ENCODE data around the gene RTEL1. TPM values are rescaled to one million over a fixed set of nuclear protein-coding genes. Genes with fewer than 3 reads are reported as not detected.
"Not testable (repeated sequence)": the region's sequence is repeated elsewhere in the genome, so short reads cannot be mapped to it uniquely, and the experiment has no call there.

Gene RTEL1
- total RNA-seq, 1 donor from 2014 or later: 17.7 TPM

DNA sequence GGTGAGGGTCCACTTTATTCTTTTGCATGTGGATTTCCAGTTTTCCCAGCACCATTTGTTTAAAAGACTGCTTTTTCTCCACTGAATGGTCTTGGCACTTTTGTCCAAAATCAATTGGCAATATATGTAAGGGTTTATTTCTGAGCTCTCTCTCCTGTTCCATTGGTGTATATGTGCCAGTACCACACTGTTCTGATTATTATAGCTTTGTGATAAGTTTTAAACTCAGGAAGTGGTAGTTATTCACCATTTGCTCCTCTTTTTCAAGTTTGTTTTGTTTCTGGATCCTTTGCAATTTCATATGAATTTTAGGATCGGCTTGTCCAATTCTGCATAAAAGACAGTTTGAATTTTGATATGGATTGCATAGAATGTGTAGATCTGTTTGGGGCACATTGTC is 54.1 kb downstream of the RTEL1 start:
- peaks cover 18% of the 10 kb centered on the region for H3K4me1 ChIP-seq
- peaks cover 10% of the 10 kb centered on the region for H3K9me3 ChIP-seq
- H3K4me3 ChIP-seq: no peak overlapping the region
- no peak overlapping the region for H3K27ac ChIP-seq
- no peaks in the 10 kb centered on the region for H3K27me3 ChIP-seq
- intact Hi-C loops (cut with DNase I): no loop called here
- peaks cover 4 to 27% of the 10 kb centered on the region in 2 donors for H3K36me3 ChIP-seq
- TF ChIP-seq POLR2AphosphoS5 (IDR thresholded peaks at IDR 0.05; ENCODE audit: insufficient read depth in 1 of 2, low read depth in 1 of 2): no peak
- TF ChIP-seq, protein P1, sequence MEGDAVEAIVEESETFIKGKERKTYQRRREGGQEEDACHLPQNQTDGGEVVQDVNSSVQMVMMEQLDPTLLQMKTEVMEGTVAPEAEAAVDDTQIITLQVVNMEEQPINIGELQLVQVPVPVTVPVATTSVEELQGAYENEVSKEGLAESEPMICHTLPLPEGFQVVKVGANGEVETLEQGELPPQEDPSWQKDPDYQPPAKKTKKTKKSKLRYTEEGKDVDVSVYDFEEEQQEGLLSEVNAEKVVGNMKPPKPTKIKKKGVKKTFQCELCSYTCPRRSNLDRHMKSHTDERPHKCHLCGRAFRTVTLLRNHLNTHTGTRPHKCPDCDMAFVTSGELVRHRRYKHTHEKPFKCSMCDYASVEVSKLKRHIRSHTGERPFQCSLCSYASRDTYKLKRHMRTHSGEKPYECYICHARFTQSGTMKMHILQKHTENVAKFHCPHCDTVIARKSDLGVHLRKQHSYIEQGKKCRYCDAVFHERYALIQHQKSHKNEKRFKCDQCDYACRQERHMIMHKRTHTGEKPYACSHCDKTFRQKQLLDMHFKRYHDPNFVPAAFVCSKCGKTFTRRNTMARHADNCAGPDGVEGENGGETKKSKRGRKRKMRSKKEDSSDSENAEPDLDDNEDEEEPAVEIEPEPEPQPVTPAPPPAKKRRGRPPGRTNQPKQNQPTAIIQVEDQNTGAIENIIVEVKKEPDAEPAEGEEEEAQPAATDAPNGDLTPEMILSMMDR (IDR thresholded peaks at IDR 0.05): no peak
- no peak for TF ChIP-seq POLR2A (IDR thresholded peaks at IDR 0.05)
- DNase-seq (ENCODE audit: extremely low spot score in 2 of 2): no peak

DNA sequence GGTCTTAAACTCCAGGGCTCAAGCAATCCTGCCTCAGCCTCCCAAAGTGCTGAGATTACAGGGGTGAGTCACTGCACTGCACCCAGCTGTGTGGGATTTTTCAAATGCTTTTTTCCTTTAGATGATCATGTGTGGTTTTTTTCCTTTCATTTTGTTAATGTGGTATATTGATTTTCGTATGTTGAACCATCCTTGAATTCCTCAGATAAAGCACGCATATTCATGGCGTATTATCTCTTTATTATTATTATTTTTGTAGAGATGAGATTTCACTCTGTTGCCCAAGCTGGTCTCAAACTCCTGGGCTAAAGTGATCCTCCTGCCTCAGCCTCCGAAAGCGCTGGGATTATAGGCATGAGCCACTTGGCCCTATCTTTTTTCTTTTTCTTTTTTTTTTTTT is 56.7 kb downstream of the RTEL1 start:
- TF ChIP-seq, protein P1 (IDR thresholded peaks at IDR 0.05): no peak
- TF ChIP-seq POLR2A (IDR thresholded peaks at IDR 0.05) (no peak), POLR2AphosphoS5 (IDR thresholded peaks at IDR 0.05; ENCODE audit: insufficient read depth in 1 of 2, low read depth in 1 of 2) (no peak)
- H3K4me1 ChIP-seq: peaks cover 4% of the 10 kb centered on the region
- intact Hi-C loops (cut with DNase I): no loop called here
- peaks cover 17% of the 10 kb centered on the region for H3K9me3 ChIP-seq
- H3K4me3 ChIP-seq: no peak overlapping the region
- DNase-seq (ENCODE audit: extremely low spot score in 2 of 2): no peak
- no peak overlapping the region for H3K27ac ChIP-seq
- no peaks in the 10 kb centered on the region for H3K27me3 ChIP-seq
- H3K36me3 ChIP-seq: peaks cover 4 to 49% of the 10 kb centered on the region in 2 donors

DNA sequence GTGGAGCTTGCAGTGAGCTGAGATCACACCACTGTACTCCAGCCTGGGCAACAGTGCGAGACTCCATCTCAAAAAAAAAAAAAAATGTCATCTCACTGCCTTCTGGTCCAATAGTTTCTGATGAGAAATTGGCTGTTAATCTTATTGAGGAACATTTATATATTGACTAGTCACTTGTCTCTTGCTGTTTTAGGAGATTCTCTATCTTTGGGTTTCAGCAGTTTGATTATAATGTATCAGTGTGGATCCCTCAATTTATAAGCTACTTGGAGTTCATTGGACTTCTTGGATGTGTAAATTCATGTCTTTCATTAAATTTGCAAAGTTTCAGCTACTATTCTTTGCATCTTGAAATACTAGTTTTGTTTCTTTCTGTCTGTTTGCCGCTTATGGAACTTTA is 60.9 kb downstream of the RTEL1 start:
- intact Hi-C loops (cut with DNase I): no loop called here
- no peak overlapping the region for H3K4me3 ChIP-seq
- H3K36me3 ChIP-seq: peaks cover 0 to 54% of the 10 kb centered on the region in 2 donors
- H3K27me3 ChIP-seq: no peaks in the 10 kb centered on the region
- H3K9me3 ChIP-seq: peaks cover 17% of the 10 kb centered on the region
- DNase-seq (ENCODE audit: extremely low spot score in 2 of 2): no peak
- no peak overlapping the region for H3K27ac ChIP-seq
- no peaks in the 10 kb centered on the region for H3K4me1 ChIP-seq
- TF ChIP-seq POLR2AphosphoS5 (IDR thresholded peaks at IDR 0.05; ENCODE audit: insufficient read depth in 1 of 2, low read depth in 1 of 2) (no peak), POLR2A (IDR thresholded peaks at IDR 0.05) (no peak)
- TF ChIP-seq, protein P1 (IDR thresholded peaks at IDR 0.05): no peak

DNA sequence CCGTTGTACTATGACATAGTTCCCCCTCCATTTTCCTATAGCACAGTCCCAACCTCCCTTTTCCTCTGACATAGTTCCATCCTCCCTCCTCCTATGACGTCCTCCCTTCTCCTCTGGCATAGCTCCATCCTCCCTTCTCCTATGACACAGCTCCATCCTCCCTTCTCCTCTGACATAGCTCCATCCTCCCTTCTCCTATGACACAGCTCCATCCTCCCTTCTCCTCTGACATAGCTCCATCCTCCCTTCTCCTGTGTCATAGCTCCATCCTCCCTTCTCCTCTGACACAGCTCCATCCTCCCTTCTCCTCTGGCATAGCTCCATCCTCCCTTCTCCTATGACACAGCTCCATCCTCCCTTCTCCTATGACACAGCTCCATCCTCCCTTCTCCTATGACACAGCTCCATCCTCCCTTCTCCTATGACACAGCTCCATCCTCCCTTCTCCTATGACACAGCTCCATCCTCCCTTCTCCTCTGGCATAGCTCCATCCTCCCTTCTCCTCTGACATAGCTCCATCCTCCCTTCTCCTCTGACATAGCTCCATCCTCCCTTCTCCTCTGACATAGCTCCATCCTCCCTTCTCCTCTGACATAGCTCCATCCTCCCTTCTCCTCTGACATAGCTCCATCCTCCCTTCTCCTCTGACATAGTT is 65.0 kb downstream of the RTEL1 start:
- Histone ChIP-seq H3K9me3 (peaks cover 14% of the 10 kb centered on the region), H3K36me3 (peaks cover 0 to 37% of the 10 kb centered on the region in 2 donors)
- H3K4me1 ChIP-seq; H3K27ac ChIP-seq; DNase-seq (ENCODE audit: extremely low spot score in 2 of 2); H3K4me3 ChIP-seq; intact Hi-C loops (cut with DNase I); H3K27me3 ChIP-seq: not testable (repeated sequence)

DNA sequence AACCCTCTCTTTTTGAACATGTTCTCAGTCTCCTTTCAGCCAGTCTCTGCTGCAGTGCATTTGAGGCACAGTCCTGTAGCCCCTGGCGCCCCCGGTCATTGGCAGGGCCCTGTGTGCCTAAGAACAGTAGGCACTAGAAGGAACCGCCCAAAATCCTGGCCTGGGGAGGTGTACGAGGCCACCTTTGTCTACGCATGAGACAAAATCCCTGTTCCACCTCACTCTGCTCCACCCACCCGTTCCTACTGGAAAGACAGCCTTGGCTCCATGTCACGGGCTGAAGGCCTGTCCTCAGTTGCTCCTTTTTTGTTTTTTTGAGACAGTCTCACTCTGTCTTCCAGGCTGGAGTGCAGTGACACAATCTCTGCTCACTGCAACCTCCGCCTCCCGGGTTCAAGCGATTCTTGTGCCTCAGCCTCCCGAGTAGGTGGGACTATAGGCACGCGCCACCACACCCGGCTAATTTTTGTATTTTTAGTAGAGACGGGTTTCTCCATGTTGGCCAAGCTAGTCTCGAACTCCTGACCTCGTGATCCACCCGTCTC is 72.1 kb downstream of the RTEL1 start:
- H3K27me3 ChIP-seq; intact Hi-C loops (cut with DNase I); H3K27ac ChIP-seq; H3K4me3 ChIP-seq; H3K9me3 ChIP-seq; H3K4me1 ChIP-seq; DNase-seq (ENCODE audit: extremely low spot score in 2 of 2): not testable (repeated sequence)
- peaks cover 0 to 30% of the 10 kb centered on the region in 2 donors for H3K36me3 ChIP-seq

DNA sequence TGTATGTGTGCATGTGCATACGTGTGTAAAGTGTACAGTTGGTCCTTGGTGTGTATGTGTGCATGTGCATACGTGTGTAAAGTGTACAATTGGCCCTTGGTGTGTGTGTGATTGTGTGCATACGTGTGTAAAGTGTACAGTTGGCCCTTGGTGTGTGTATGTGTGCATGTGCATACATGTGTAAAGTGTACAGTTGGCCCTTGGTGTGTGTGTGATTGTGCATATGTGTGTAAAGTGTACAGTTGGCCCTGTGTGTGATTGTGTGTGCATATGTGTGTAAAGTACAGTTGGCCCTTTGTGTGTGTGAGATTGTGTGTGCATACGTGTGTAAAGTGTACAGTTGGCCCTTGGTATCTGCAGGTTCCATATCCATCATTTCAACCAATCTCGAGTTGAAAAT is 73.3 kb downstream of the RTEL1 start:
- Histone ChIP-seq H3K9me3 (no peaks in the 10 kb centered on the region), H3K27me3 (no peaks in the 10 kb centered on the region), H3K27ac (no peak overlapping the region), H3K36me3 (peaks cover 0 to 30% of the 10 kb centered on the region in 2 donors), H3K4me3 (no peak overlapping the region), H3K4me1 (peaks cover 5% of the 10 kb centered on the region)
- intact Hi-C loops (cut with DNase I): no loop called here
- no peak for DNase-seq (ENCODE audit: extremely low spot score in 2 of 2)
- TF ChIP-seq, protein P1 (IDR thresholded peaks at IDR 0.05): no peak
- no peak for TF ChIP-seq POLR2A (IDR thresholded peaks at IDR 0.05)
